ENCODE results near the gene LRRFIP2.

- TF ChIP-seq CTCF (conservative IDR thresholded peaks at IDR 0.05; ENCODE audit: low read length) (no peak), EZH2phosphoT487 (IDR thresholded peaks at IDR 0.05; ENCODE audit: borderline replicate concordance) (no peak)
Measured at GRCh38 chr3:37219266-37219665, 44.9 kb upstream of the LRRFIP2 start.

Measured in Loucy (cell line).